Epithelial cell of proximal tubule (primary cell): Measurements from ENCODE around the gene CACUL1. TPM values are rescaled to one million over a fixed set of nuclear protein-coding genes. Genes with fewer than 3 reads are reported as not detected.

ENCODE experiments used
- DNase-seq: peaks from one replicate; pipeline ENCODE4 v3.0.0-alpha.2; 2011; ENCODE audit warnings: low read depth
- H3K4me3 ChIP-seq: 2 replicates; pipeline ENCODE4 v1.5.1; 2011; ENCODE audit warnings: low read depth, mild to moderate bottlenecking, low read length
- CTCF ChIP-seq: conservative IDR thresholded peaks from 2 replicates; pipeline ENCODE4 v1.5.1; 2012; ENCODE audit warnings: low read depth, mild to moderate bottlenecking, low read length
- total RNA-seq: library from RNA; depleted of rRNA; stranded (reverse); fragments of >200 nt; gene quantifications from 2 replicates; pipeline ENCODE4 v1.2.3, GENCODE V29; 2015

Gene CACUL1
- total RNA-seq, 1 donor from 2014 or later, result 23.2 TPM

- no peak for TF ChIP-seq CTCF
- no peak overlapping the region for H3K4me3 ChIP-seq
- DNase-seq, result no peak
These were observed 13.5 kb upstream of the CACUL1 start for GRCh38 chr10:118768041-118768919.

- no peak for TF ChIP-seq CTCF
- DNase-seq, result no peak
- no peak overlapping the region for H3K4me3 ChIP-seq
These were observed 12.7 kb upstream of the CACUL1 start for GRCh38 chr10:118767297-118768040.

DNA sequence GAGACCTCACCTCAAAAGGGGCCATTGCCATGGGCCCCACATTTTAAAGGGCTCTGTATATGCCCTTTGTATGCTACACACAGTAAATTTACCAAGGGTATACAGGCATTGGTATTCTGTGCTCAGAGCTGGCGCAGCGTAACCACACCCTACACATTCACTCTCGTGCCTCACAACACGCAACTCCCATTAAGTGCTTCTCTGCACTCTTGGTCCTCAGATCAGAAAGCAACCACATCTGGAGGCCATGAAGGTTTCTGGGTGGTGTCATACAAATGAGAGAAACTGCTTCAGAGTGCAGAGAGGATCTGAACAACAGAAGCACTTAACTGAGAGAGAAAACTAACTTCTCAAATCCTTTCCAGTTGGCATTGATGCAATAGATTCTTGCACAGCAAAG lies 9.4 kb upstream of the CACUL1 start:
- no peak for TF ChIP-seq CTCF
- H3K4me3 ChIP-seq, result no peak overlapping the region
- DNase-seq, result no peak

DNA sequence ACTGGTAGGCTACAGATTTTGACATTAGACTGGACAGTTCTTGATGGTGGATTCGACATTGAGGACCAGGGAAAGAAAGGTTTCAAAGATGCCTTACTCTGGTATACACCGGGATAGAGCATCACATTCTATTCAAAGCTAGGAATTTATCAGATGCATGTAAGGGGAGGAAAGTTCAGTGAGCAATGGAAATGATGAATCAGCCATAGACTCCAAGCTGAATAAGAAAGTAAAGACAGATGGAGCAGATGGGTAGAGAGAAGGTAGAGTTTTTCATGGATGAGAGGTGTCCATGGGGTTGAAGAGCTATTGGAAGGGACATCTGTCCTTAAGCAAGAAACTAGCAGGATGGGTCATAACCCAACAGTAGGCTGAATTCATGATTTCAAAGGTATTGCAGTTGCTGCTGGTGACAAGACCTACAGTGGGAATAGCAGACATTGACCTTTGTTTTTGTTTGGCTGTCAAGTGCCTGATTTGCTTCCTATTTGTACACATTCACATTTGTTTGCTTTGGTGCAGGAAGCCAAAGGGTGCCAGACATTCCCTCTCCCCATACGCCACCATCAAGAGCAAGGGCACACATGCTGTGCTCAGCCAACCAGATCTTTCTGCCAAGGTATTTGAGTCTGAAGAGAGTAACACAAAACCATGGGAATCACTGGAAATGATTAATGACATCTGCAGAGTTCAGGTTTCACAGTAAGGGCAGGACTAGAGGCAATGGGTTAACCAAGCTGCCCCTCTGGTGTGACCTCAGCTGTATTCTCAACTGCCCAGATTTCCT lies 8.6 kb upstream of the CACUL1 start:
- H3K4me3 ChIP-seq, result no peak overlapping the region
- no peak for TF ChIP-seq CTCF
- DNase-seq, result peak; percentile 60

GRCh38 chr10:118760265-118760664 lies 5.5 kb upstream of the CACUL1 start:
- no peak for TF ChIP-seq CTCF
- DNase-seq, result no peak

GRCh38 chr10:118758449-118758848 lies 3.7 kb upstream of the CACUL1 start:
- no peak for TF ChIP-seq CTCF
- DNase-seq, result no peak
- H3K4me3 ChIP-seq, result no peak overlapping the region

More at GRCh38 chr10:118760265-118760664, 5.5 kb upstream of the CACUL1 start:
- no peak overlapping the region for H3K4me3 ChIP-seq
